BE2C (cell line): ENCODE data around the gene SLC39A1.

Experiments
- DNase-seq: peaks from one replicate; pipeline ENCODE4 v3.0.0-alpha.2; 2020
- H3K27me3 ChIP-seq: fragments of 250-450 bp; sonication (Bioruptor Pico); 2 replicates; pipeline ENCODE4 v1.5.1; 2020; ENCODE audit warnings: mild to moderate bottlenecking
- H3K36me3 ChIP-seq: fragments of 250-450 bp; sonication (Bioruptor Pico); 2 replicates; pipeline ENCODE4 v1.5.1; 2020; ENCODE audit warnings: mild to moderate bottlenecking
- H3K4me1 ChIP-seq: fragments of 250-450 bp; sonication (Bioruptor Pico); 2 replicates; pipeline ENCODE4 v1.5.1; 2020
- H3K4me3 ChIP-seq: 2 replicates; pipeline ENCODE4 v1.5.1; 2011; ENCODE audit warnings: low read depth, low read length
- H3K9me3 ChIP-seq: fragments of 250-450 bp; sonication (Bioruptor Pico); 2 replicates; pipeline ENCODE4 v1.5.1; 2020
- CTCF ChIP-seq: IDR thresholded peaks from 2 replicates; pipeline ENCODE4 v1.5.1; 2012; ENCODE audit warnings: mild to moderate bottlenecking, low read depth, low read length

The SLC39A1 gene

GRCh38 chr1:153929426-153929825, 33.9 kb downstream of the SLC39A1 start:
- Histone ChIP-seq H3K36me3 (peaks cover 20% of the 10 kb centered on the region), H3K27me3 (no peaks in the 10 kb centered on the region), H3K4me3 (no peak overlapping the region), H3K9me3 (no peaks in the 10 kb centered on the region), H3K4me1 (peaks cover 12% of the 10 kb centered on the region; the same call in 1 of the 2 replicates)
- no peak for DNase-seq
- TF ChIP-seq CTCF, result no peak

DNA sequence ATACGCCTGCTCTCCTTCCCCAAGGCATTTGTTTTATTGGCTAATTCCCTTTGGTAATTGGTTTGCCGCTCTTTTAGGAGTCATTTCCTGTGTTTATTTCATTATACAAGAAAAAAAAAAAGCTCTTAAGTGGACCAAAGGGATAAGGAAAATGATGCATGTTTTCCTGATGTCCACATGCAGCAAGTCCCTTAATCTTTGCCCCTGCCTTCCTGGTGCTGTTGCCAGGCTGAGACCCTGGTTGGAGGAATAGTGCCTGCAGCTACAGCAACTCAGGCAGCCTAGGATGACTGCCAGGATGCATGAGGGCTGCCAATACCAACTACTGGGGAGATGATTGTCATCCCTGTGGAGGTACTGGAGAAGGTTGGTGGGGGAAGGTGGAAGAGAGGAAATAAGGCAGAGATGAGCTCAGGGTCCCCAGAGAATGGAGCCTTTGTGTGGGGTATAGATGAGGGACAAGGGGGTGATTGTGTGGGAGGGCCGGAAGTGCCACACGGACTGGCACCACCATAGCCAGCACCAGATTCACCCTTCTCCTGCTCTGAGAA, 34.5 kb downstream of the SLC39A1 start:
- DNase-seq, result peak; percentile 52
- peaks cover 12% of the 10 kb centered on the region; the same call in 1 of the 2 replicates for H3K4me1 ChIP-seq
- no peak overlapping the region for H3K4me3 ChIP-seq
- H3K9me3 ChIP-seq, result no peaks in the 10 kb centered on the region
- H3K27me3 ChIP-seq, result no peaks in the 10 kb centered on the region
- TF ChIP-seq CTCF, result no peak
- H3K36me3 ChIP-seq, result peaks cover 16% of the 10 kb centered on the region

DNA sequence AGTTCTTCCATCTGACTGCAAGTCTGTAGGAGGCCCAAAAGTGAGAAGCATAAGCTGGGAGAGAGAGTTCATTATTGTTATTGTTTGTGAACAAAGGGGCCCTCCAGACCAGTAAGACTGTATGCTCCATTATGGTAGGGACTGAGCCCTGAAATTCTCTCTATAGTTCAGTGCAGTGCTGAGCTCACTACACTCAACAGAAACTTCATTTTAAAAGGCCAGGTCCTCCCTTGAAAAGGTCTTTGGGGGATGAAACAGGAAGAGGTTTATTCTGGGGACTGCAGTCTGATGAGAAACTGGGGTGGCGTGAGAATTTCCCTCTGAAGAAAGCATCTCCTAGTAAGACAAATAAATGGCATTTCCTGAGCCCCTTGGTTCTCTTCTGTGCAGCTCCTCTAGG, 35.1 kb downstream of the SLC39A1 start:
- Histone ChIP-seq H3K27me3 (no peaks in the 10 kb centered on the region), H3K36me3 (peaks cover 16% of the 10 kb centered on the region), H3K9me3 (no peaks in the 10 kb centered on the region), H3K4me1 (peaks cover 12% of the 10 kb centered on the region; the same call in 1 of the 2 replicates), H3K4me3 (no peak overlapping the region)
- no peak for TF ChIP-seq CTCF
- DNase-seq, result no peak

DNA sequence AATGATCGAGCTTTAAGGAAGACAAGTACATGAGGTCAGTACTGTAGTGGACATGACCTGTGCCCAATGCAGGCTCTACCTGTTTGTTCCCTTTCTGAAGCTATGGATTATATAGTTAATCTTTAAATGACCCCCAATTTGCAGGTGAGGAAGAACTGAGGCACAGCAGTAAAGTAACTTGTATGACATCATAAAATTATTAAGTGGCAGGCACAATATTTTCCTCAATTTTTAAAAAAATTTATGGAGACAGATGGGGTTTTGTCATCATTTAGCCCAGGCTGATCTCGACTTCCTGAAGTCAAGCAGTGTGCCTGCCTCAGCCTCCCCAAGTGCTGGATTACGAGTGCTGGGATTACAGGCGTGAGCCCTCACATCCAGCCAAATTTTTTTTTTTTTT, 36.9 kb downstream of the SLC39A1 start:
- Histone ChIP-seq H3K4me1 (peaks cover 12% of the 10 kb centered on the region; the same call in 1 of the 2 replicates), H3K4me3 (no peak overlapping the region)
- no peak for TF ChIP-seq CTCF

GRCh38 chr1:153922972-153923925, 40.1 kb downstream of the SLC39A1 start, which contains the start of gene GATAD2B:
Gene GATAD2B (minus strand): TSS chr1:153922972. CDS start chr1:153828347, 94,625 bp downstream.
- Histone ChIP-seq H3K36me3 (peaks cover 15% of the 10 kb centered on the region), H3K9me3 (no peaks in the 10 kb centered on the region), H3K4me3 (peak within 1 kb of the TSS; percentile 94), H3K27me3 (no peaks in the 10 kb centered on the region), H3K4me1 (peaks cover 10% of the 10 kb centered on the region)
- no peak for TF ChIP-seq CTCF
- peak; percentile 100 for DNase-seq

More for the DNA sequence above, 36.9 kb downstream of the SLC39A1 start:
- Histone ChIP-seq H3K36me3 (peaks cover 9% of the 10 kb centered on the region), H3K27me3 (no peaks in the 10 kb centered on the region), H3K9me3 (no peaks in the 10 kb centered on the region)
- DNase-seq, result no peak
